SK-N-SH treated with all-trans-retinoic acid at 6 μM for 48 hours (cell line): ENCODE data around the gene DYNC1LI2.

Experiments
- ARNTL ChIP-seq: fragments of 450-650 bp; formaldehyde crosslinking; IDR thresholded peaks from 2 replicates; pipeline ENCODE4 v1.5.0; 2020; ENCODE audit warnings: low read depth, mild to moderate bottlenecking, moderate library complexity, borderline replicate concordance
- CSDC2 ChIP-seq: fragments of 250-450 bp; sonication (Bioruptor Pico); IDR thresholded peaks from 2 replicates; pipeline ENCODE4 v1.5.0; 2020; ENCODE audit warnings: mild to moderate bottlenecking, moderate library complexity
- CSRNP3 ChIP-seq: fragments of 250-450 bp; sonication (Bioruptor Pico); IDR thresholded peaks from 2 replicates; pipeline ENCODE4 v1.5.1; 2021; ENCODE audit warnings: mild to moderate bottlenecking, moderate library complexity
- ESRRG ChIP-seq: fragments of 250-450 bp; sonication (Bioruptor Pico); IDR thresholded peaks from 2 replicates; pipeline ENCODE4 v1.6.1; 2021; ENCODE audit warnings: mild to moderate bottlenecking
- GLIS3 ChIP-seq: fragments of 250-450 bp; sonication (Bioruptor Pico); IDR thresholded peaks from 2 replicates; pipeline ENCODE4 v1.5.0; 2020; ENCODE audit warnings: mild to moderate bottlenecking, moderate library complexity
- OSR1 ChIP-seq: fragments of 250-450 bp; sonication (Bioruptor Pico); IDR thresholded peaks from 2 replicates; pipeline ENCODE4 v1.8.0; 2022; ENCODE audit warnings: moderate library complexity, mild to moderate bottlenecking, inconsistent platforms
- RARB ChIP-seq: fragments of 250-450 bp; sonication (Bioruptor Pico); IDR thresholded peaks from 2 replicates; pipeline ENCODE4 v1.8.0; 2021; ENCODE audit warnings: mild to moderate bottlenecking, moderate library complexity
- SNAI2 ChIP-seq: fragments of 250-450 bp; sonication (Bioruptor Pico); IDR thresholded peaks from 2 replicates; pipeline ENCODE4 v1.5.0; 2020; ENCODE audit warnings: mild to moderate bottlenecking, moderate library complexity
- ZFP3 ChIP-seq: fragments of 250-450 bp; sonication (Bioruptor Pico); IDR thresholded peaks from 2 replicates; pipeline ENCODE4 v1.5.0; 2020; ENCODE audit warnings: mild to moderate bottlenecking, moderate library complexity
- TF ChIP-seq, protein P1 (sequence below): fragments of 250-450 bp; sonication (Bioruptor Pico); IDR thresholded peaks from 2 replicates; pipeline ENCODE4 v1.8.0; 2020; ENCODE audit warnings: mild to moderate bottlenecking, moderate library complexity, borderline replicate concordance

GRCh38 chr16:66752379-66752778 is 970 bp upstream of the DYNC1LI2 start:
- TF ChIP-seq OSR1 (CRISPR knock-in tag) (no peak), CSRNP3 (CRISPR knock-in tag) (no peak), RARB (no peak), ARNTL (CRISPR knock-in tag) (no peak), ZFP3 (CRISPR knock-in tag) (no peak), ESRRG (CRISPR knock-in tag) (no peak), CSDC2 (no peak), SNAI2 (CRISPR knock-in tag) (no peak), GLIS3 (CRISPR knock-in tag) (no peak)
- TF ChIP-seq, protein P1, sequence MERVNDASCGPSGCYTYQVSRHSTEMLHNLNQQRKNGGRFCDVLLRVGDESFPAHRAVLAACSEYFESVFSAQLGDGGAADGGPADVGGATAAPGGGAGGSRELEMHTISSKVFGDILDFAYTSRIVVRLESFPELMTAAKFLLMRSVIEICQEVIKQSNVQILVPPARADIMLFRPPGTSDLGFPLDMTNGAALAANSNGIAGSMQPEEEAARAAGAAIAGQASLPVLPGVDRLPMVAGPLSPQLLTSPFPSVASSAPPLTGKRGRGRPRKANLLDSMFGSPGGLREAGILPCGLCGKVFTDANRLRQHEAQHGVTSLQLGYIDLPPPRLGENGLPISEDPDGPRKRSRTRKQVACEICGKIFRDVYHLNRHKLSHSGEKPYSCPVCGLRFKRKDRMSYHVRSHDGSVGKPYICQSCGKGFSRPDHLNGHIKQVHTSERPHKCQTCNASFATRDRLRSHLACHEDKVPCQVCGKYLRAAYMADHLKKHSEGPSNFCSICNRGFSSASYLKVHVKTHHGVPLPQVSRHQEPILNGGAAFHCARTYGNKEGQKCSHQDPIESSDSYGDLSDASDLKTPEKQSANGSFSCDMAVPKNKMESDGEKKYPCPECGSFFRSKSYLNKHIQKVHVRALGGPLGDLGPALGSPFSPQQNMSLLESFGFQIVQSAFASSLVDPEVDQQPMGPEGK: no peak
